RPMI8226 (cell line): ENCODE data around the gene DSCAML1.

Experiments used
- DNase-seq: peaks from one replicate; pipeline ENCODE4 v3.0.0-alpha.2; 2015

DSCAML1 gene

DNA sequence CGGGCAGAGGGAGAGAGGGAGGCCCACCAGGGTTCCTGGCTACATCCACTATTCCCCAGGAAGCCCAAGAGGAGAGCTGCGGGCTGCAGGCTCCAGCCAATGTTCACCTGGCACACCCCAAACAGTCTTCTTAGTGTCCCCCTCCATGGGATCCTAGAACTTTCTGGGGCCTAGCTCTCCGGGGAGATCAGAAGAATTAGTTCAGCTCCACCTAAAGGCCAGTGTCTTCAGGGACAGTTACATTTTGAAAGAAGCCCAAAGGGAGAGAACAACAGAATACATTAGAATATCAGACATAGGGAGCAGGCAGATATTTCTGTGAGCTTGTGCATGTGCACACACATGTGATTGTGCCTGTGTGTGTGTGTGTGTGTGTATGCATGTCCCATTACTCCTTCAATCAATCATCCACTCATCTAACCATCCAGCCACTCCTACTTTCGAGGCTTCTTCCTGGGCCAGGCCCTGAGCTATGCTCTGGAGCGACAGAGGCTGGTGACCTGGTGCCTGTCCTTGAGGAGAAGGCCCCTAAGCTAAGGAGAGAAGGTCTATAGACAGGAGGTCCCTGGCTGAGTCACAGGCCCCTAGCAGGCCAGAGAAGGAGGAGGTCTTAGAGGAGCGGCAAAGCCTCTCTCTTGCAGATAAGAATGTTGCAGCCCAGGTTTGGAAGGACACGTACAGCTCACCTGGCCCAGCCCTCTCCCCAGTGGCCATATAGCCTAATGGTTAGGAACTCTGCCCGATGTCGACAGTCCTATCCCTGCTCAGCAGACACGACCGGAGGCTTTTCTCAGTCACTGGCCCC lies 165.5 kb downstream of the DSCAML1 start:
- no peak for DNase-seq

DNA sequence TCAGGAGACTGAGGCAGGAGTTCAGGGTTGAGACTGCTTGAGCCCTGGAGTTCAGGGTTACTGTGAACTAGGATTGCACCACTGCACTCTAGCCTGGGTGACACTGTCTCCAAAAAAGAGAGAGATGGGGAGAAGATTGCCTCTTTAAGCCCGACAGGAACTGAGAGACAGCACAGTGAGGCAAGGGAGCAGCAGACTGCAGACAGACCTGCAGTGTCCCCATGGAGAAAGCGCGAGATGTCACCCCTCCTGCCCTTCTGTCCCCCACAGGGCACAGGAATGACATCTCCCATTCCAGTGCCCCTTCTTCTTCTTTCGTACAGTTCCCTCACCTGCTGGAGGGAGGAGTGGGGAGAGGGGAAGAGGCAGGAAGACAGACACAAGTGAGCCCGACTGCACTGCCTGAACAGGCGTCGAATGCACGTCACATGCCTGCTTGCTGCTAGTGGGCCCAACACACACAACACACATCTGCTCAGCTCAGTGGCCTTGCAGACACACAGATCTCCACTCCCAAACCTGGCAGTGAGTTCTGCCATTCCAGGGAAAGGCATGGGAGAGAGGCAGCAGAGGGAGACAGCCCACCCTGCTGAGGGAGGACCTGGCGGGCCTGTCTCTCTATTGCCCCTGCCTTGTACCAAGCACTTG lies 167.0 kb downstream of the DSCAML1 start:
- DNase-seq = no peak

DNA sequence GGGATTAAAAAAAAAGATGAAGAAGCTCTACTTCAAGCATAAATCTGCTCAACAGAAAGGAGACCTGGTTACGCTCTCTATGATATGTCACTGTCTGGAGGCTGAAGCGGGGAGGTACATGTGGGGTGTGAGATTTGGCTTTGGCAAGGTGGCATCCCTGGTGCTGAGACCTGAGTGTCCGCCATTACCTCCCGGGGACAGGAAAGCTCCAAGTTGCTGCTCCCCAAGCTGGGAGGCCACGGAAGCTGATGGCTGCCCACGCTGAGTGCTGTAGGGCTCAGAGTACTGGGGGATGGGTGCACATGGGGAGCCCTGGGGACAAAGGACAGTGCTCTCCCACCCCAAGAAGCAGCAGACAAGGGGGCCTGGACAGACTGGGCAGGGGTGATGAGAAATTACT lies 167.9 kb downstream of the DSCAML1 start:
- no peak for DNase-seq

DNA sequence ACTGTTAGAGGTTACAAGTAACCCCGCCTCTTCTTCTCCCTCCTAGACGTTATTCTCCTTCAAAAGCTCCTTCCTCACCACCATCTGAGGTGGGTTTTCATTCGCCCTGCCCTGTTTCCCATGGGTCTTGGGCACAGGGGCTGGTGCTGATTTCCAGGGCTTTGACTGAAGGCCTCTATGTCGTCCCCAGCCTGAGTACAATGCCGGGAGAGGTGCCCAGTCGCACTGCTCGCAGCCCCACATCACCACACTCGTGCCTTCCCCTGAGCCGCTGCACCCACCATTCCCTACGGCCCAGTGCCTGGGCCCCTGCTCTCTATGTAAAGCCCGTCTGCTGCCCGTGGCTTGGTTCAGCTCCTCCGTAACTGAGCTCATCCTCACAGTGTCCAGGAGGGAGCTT lies 169.8 kb downstream of the DSCAML1 start:
- no peak for DNase-seq

DNA sequence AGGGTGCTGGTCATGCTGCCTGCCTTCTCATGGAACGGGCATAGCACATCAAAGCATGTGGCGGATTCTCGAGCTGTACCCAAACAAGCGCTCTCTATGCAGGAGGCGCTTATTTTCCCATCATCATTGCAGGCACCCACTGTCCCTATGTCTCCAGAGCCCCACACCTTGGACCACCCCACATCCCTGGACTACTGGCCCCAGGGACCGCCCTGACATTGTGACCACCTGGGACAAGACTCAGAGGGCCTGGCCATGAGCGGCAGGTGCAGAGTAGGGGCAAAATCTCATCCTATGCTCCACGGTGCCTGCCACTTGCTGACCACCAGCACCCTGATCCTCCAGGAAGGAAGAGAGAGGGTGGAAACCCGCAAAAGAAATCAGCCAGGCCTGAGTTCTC lies 170.4 kb downstream of the DSCAML1 start:
- DNase-seq = no peak

DNA sequence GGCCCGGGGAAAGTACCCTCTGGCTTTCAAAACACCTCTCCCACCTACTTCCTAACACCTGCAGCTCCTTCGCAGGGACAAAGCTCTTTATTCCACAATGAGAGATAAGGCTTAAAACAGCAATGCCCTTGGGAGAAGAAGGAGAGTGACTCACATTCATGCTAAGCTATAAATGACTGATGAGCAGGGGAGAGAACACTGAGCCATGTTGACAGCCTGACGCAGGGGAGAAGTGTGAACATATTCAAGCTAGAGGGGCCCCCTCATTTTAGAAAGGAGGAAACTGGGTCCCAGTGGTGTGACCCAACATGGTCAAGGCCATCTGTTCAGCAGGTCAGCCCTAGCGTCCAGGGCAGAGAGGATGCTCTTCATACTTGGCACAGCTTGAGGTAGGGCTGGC lies 171.8 kb downstream of the DSCAML1 start:
- no peak for DNase-seq

DNA sequence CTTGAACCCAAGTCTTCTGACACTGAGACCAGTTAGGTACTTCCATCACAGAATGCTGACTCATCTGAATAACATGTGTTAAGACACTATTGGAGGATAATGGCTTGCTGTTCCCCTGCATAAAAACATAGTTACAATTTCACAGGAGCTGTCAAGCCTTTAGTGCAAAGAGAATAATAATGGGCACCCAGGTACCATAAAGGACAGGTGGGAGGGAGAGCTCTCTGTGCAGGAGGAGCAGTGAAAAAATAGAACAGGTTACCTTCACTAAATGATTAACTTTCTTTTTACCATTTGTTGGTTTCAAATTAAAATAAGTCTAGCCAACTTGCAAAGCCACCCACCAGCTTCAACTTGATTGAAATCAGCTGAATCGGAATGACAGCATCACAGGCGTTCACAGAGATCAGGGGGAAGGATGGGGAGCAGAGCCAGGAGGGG lies 173.2 kb downstream of the DSCAML1 start:
- no peak for DNase-seq

DNA sequence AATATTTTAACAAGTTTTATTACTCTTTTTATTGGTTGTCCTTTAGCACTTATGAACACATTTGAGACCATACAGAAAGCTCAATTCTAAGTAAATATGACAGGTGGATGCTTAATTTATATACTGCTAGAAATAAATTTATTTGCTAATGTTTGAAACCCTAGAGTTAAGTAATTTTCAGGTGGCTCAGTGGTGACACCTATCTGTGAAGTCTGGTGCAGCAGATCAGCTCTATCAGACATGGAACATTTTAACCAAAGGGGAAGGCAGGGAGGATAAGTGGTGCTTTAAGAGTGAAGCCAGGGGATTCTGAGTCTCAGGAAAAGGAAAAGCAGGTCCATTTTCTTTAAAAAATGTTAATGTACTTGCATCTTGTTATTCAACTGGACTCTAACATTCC lies 175.8 kb downstream of the DSCAML1 start:
- DNase-seq = peak; percentile 18

DNA sequence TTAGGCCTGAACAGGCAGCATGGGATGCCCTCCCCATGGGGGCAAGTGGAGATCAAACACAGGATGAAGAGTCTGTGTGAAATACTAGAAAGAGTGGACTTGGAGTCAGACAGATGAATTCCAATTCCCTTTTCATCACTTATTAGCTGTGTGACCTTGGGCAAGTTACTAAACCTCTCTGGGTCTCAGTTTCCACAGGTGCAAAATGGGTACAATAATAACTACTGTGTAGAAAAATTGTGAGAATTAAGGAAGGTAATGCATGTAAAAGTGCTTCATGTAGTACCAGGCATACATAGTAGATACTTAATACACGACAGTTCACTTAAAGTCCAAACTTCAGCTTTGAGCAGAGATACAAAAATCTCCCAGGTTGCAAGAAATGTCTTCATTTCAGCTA lies 176.4 kb downstream of the DSCAML1 start:
- no peak for DNase-seq

DNA sequence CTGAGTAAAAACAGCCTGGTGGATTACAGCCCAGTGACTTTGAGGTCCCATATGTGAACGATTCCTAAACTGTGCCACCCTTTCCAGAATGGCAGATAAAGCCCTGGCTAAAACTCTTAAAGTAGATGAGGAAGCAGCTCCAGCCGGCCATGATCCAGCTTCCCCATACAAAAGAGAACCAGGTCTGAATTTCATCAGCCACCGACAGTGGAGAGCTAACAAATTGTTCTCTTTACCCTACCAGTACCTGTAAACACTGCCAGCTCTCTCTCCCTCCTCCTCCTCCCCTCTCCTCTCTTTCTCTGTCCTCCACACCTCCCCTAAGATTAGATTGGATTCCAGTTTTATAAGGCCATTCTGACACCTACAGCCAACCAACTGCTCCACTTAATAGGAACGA lies 176.9 kb downstream of the DSCAML1 start:
- no peak for DNase-seq

DNA sequence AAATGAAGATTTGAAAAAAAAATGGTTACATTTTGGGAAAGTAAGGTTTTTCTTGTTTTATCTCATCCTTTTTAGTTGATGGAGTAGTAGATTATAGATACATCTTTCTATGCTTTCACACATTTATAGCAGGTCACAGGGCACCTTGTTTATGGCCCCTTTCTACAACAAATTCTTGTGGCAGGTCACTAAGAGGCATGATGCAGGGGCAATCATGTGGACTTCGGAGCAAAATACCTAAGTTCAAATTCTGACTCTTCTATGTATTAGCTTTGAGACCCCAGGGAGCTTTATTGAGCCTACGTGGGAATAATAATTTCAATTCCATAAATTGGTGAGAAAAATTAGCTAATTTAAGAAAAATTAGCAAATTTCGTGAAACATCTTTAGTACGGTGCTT lies 177.4 kb downstream of the DSCAML1 start:
- DNase-seq = no peak

DNA sequence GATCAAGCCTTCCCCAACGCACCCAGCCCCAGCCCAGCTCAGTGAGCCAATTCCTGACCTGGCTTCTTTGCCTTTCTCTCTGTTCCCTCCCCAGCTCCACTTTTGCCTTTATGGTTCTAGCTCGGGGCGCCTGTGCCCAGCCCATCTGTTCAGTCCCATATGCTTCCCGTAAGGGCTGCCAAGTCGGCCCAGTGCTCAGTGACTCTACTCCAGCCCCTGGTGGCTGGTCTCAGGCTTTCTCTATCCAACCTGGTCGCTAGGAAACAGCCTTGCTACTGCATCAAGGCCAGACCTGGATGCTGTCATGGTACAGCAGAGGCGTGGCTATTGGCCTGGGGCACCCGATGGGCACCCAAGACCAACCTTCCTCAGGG lies 178.0 kb downstream of the DSCAML1 start:
- DNase-seq = peak; percentile 23

DNA sequence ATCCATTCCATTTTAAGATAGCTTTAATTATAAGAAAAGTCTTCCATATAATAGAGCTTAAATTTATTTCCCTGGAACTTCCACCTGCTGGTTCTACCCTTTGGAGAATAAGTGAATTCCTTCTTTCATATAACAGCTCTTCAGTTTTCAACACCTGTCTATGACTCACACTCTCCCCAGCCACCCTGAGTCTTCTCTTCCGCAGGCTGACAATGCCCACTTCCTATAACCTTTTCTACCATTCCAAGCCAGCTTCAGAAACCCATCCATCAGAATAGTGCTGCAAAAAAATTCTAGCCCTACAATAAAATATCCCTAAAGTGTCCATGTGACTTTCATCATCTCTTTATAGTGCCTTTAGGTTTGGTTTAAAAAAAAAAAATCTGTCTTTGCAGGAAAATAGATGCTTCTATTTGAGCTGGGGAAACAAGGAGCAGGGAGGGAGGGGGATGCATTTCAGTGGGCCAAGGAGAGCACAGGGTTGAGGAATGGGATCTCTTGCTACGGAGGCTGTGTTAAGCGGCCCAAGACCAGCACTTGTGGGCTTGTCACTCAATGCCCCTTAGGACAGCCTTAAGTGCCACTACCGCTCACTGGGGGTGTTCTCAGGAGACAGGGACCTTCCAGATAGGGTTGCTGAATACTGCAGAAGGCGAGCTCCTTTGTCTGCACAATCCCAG lies 178.6 kb downstream of the DSCAML1 start:
- DNase-seq = no peak

DNA sequence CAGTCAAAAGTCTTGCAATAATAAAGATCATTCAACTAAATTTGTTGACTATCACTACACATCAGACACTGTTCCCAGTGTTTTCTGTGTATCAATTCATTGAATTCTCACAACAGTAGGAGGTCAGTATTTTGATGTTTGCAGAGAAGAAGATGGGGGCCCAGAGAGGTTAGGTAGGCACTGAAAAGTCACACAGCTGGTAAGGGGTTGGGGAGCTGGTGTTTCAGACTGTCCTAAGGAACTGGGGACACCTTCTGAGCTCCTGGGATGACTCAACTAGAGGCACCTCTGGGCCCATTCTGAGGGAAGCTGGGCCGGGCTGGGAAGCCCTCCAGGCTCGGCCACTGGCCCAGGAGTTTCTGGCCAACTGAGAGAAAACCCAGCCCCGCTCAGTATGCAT lies 180.0 kb downstream of the DSCAML1 start:
- no peak for DNase-seq

DNA sequence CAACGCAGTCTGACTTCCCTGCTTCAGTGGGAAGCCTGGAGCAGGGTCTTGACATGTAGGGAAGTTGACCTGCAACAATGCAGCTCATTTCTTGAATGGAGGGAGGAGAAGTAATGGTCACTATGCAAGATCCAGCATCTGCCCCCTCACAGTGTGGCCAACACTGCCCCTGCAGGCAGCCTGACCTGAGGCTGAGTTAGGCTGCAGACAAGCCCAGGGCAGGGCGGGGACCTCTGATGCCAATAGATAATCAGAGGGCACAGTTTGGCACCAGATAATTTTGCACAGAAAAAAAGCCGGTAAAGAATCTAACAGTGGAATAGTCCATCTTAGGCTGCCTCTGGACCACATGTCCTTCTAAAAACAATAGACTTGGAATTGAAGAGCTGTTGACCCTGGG lies 182.3 kb downstream of the DSCAML1 start:
- DNase-seq = no peak

DNA sequence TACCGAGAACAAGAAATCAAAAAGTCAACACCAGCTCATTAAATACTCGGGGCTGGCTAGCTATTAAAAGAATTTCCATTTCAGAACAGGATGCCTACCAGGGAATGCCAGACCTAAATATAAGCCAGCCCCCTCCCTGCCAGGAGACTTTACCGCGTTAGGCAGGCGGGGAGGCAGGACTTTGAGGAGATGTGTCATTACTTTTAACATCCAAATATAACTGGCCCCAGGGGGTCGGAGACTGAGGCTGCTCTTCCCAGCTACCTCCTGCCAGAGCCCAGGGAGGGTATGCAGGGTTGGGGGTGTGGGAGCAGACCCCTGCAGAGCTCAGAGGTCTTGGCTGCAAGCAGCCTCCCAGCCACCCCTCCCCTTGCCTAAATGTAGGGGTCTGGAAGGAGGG lies 183.5 kb downstream of the DSCAML1 start:
- DNase-seq = no peak

DNA sequence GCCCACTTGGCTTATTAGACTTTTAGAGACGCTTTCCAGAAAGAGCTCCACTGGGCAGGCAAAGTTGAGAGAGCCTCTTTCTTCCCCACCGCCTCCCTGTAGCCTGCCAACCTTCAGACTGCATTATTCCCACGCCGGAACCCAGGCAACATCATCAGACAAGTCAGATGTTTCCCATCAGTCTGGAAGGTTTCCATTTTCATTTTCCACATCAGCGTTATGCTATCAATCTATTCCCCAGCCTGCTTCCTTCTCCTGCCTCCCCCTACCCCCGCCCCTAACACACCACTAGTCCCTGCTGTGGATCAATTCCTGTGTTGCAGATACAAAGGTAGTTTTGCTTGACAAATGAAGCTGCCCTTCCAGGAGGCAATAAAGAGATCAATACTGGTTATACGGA lies 184.8 kb downstream of the DSCAML1 start:
- no peak for DNase-seq

DNA sequence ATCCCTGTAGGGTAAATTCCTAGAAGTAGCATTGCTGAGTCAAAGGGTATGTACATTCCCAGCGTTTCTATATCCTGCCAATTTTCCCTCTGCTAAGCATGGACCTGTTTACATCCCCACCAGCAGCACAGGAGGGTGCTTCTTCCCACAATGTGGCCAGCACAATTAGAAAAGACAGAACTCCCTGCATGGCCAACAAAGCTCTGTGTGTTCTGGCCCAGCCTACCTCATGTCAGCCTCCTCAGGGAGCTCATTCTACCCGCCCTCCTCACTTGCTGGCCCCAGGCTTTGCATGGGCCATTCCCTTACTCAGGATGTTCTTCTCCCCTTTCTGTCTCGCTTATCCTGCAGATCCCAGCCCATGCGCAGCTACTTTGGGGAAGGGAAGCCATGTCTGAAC lies 186.1 kb downstream of the DSCAML1 start:
- DNase-seq = no peak

DNA sequence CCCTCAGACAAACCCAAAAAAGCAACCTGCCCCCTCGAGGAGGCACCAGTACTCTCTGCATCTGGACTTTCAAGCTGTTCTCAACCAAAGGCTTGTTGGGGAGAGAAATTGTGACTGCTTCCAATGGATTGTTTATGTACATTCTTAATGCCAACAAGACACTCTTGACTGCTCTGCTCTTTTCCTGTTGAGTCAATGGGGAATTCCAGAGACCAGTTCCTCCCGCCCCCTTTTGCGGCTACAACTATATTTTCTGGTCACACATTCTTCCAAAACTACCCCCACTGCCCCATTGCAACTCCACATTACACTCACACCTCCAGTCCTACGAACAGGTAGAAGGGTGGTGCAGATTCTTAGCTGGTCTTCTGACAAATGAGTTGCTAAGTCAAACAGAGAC lies 187.0 kb downstream of the DSCAML1 start:
- DNase-seq = no peak

DNA sequence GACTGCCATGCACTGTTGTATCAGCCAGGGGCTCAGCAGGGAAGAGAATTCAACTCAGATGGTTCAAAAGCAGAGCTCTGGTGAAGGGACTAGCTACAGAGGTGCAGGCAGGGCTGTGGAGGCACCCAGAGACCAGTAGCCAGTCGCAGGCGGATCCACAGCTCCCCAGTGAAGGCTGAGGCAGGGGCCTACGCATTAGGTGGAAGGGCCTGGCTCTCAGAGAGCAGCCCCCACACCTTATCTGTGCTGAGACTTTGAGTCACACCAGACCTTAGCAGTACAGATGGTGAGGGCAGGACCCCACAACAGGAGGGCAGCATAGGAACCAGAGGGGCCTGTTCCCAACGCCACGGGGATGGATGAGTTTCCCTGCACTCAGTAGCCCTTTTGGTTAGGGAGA lies 189.6 kb downstream of the DSCAML1 start:
- no peak for DNase-seq

DNA sequence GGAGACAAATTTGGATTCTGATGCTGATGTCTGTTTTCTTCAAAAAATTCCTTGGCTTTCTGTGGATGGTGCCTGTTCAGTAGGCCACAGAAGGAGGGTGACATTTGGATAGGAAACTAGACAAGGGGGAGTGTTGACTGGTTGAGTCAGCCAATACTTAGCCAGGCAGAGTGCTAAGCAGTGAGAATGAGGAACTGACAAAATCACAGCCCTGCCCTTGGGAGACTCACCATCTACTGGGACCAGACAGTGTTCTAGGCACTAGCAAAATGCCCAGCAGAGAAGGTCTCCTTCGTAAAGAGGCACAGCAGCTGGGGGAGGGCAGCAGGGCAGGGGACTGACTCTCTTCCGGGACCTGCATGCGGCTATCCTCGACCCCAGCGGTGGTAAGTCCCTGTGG lies 190.2 kb downstream of the DSCAML1 start:
- no peak for DNase-seq

DNA sequence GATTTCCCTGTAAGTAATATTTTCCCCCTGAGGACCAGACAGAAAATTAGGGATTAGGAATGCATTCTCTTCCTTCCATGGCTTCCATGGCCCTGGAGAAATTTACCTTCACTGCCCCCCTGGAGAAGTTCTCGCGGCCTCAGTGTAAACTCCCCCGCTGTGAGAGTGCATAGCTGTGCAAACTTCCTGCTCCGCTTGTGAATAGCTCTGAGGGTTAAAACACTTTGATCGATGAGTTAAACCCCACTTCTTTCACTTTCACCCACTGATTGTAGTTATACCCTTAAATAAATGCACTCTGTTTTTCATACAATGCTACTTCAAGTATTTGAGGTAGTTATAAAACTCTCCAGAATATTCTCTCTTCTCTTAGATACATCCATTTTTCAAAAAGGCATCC lies 190.8 kb downstream of the DSCAML1 start:
- no peak for DNase-seq

DNA sequence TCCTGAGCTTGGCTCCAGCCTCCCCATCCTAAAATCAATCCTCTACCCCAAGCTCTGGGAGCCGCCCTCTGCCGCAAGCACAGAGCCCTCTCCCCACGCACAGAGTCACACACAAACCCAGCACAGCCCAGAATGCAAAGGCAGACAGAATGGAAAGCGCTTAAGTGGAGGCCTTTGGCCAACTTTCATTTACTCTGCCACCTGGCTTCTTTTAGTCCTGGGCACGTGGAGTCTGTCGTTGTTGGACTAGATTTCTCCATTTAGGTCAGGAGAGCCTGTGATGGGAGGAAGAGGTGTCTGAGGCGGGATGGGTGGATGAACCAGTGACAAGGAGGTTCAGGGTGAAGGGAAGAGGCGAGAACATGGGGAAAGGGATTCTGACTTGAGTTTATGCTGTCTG lies 191.7 kb downstream of the DSCAML1 start:
- no peak for DNase-seq

DNA sequence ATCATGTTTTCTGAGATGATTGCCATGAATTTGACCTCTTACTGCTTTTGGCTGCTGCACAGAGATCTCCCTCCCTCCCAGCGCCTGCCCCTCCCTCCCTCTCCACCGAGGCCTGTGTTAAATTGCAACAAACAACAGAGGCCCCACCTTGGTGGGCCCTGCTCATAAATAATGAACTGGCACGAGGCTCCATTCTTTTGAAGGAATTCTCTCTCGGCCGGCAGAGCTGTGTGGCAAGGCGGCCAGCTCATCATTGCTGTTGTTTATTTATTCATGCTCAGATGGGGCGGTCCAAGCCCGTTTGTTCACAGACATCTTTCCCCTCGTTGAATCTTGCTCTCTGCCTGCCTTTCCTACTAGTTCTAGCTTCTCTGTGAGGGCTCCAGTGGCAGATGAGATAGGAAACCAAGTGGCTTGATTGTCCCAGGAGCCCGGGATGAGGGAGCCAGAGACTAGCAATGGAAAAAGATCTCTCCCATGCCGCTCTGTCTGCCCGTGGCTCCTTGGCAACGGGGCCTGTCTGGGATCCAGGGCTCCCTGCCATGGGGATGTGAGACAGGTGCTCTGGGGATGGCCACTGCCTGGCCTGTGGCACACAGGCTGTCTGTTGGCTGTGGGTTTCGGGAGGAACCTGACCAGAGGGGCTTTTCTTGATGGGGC lies 192.6 kb downstream of the DSCAML1 start:
- no peak for DNase-seq
